ENCODE results near the gene LRG1.

DNA sequence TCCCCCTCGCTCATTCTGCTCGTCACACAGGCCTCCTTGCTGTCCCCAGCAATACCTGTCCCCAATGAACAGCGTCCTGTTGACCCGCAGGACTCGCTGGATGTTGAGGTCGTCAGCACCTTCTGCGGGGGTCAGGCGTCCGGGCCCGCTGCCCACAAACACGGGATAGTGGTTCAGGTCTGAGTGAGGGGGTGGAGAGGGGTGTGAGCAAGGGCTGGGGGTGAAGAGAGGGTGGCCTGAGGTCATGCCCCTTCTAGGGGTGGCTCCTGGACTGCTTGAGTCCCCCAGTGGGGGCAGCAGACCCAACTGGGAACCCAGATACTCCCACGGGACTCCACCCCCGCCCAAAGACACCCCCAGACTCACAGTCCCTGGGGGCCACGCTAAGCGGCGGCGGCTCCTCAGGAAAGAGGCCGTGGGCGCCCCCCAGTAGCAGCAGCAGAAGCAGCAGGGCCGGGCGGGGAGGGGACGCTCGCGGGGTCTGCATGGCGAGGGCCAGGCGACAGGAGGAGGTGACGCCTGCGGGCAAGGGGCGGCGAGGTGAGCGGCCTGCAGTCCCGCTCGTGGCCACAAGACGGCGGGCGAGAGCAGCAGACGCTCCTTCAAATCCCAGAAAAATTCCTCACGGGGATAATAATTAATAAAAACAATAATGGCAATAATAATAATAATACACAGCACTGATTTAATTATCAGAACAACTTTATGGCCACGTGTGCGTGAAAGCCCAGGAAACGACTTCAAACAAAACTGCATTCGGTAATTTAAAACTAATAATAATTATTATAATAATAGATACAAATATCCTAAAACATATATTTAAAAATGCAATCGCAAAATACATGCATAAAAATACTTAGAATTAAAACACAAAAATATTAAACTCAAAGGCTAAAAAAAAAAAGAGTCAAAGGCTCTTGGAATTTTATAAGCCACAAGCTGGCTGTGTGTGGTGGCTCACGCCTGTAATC is 18.4 kb upstream of the LRG1 start:
- TF ChIP-seq, protein P1, sequence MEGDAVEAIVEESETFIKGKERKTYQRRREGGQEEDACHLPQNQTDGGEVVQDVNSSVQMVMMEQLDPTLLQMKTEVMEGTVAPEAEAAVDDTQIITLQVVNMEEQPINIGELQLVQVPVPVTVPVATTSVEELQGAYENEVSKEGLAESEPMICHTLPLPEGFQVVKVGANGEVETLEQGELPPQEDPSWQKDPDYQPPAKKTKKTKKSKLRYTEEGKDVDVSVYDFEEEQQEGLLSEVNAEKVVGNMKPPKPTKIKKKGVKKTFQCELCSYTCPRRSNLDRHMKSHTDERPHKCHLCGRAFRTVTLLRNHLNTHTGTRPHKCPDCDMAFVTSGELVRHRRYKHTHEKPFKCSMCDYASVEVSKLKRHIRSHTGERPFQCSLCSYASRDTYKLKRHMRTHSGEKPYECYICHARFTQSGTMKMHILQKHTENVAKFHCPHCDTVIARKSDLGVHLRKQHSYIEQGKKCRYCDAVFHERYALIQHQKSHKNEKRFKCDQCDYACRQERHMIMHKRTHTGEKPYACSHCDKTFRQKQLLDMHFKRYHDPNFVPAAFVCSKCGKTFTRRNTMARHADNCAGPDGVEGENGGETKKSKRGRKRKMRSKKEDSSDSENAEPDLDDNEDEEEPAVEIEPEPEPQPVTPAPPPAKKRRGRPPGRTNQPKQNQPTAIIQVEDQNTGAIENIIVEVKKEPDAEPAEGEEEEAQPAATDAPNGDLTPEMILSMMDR (conservative IDR thresholded peaks at IDR 0.05 in 1 of 2, IDR thresholded peaks at IDR 0.05 in 1 of 2; ENCODE audit: extremely low read depth in 1 of 2, insufficient read depth in 1 of 2, low read depth in 1 of 2, low read length in 2 of 2): peak; percentile 89 to 97
- TF ChIP-seq EZH2 (IDR thresholded peaks at IDR 0.05; ENCODE audit: borderline replicate concordance, low read length): no peak

All from mammary epithelial cell (primary cell).